GM21528 (cell line): Measurements from ENCODE around the gene RND3.

ENCODE experiments used
- ATAC-seq: cut with Tn5 transposase; IDR thresholded peaks from one replicate; pipeline ENCODE4 v1.9.1; 2021; ENCODE audit warnings: mild to moderate bottlenecking, moderate library complexity; ENCODE audit not compliant: unreplicated experiment, low FRiP score

RND3 gene

DNA sequence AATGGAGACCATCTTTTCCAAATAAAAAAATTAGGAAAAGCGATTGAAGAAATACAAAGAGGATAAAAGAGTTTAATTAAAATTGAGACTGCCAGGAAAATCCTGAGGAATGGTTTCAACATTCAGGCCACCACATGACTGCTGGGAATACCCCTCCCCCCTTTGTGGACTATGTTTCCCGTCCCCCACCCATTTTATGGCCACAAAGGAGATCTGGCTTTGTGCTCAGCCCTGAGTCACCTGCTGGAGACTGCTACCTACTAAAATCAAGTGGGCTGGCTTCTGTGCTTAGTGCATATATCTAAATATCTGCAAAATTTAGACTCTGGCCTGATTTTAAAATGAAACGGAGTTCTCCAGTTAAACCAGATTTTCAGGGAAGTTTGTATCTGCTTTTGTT, 10.1 kb downstream of the RND3 start:
- ATAC-seq = no peak

DNA sequence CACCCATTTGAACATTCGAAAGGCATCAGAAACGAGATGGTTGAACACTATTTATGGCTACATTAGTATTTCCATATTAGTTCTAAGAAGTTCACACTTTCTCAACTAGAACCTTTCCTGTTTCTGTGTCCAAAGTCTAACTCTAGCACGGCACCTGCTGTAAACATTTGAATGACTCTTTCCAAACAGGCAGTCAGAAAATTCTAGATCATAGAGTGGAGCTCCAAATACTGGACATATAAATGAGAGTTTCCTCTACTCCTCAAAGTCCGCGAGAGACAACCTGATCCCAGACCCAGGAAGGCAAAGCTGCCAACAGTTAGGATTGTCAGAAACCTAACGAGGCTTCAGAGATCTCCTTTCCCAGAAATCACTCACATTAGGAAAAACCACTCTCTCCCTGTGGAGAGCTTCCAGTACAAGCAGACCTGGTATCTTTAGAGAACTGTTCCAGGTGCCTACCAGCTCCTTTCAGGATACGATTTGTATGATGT, 10.6 kb downstream of the RND3 start:
- no peak for ATAC-seq

DNA sequence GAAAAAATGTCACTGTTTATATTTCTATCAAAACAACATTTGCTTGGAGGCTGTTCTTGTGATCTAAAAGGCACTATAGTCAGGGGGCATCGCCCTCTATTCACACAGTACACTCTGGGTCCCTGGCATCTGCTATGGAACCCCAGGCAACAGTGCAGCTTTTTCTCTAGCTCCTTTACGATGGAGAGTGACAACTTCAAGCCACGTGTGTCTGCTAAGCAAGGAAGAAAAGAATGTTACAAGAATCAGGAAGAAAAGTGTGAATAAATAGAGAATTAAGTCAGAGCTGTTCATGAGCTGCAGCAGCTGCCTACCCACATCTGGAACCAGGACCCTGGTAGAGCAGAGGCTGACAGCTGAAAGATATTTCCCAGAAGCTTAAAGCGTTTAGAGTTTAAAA, 11.2 kb downstream of the RND3 start:
- no peak for ATAC-seq

DNA sequence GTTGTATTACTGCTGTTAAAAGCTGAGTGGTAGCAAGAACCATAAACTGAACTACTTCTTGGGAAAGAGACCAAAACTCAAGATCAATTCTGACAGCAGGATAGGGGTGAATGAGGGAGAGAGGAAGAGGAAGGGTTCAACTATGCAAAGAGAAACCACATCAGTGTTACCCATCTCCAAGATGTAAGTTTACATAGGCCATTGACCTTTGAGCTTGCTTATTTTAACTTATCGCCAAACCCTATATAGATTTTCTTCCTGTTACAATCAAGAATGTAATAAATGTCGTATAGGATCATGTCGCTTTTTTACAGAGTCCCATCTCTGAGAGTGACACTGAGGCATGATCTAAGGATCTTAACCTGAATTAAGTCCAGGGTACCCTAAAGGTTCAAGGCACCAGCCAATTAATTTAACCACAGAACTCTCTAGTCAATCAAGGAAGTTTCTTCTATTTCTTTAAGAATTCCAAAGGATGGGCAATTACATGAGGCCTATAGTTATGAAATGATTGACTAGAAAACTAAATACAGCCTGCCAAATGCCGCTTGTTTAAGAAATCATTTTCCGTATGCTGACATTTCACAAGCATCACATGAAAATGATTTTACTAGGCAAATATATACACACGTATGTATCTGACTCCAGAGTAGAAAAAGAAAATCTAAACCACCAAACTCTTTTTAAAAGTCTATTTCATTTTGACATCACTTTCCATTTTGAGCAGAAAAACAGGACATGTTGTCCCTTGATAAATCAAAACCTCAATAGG, 11.8 kb downstream of the RND3 start:
- no peak for ATAC-seq

DNA sequence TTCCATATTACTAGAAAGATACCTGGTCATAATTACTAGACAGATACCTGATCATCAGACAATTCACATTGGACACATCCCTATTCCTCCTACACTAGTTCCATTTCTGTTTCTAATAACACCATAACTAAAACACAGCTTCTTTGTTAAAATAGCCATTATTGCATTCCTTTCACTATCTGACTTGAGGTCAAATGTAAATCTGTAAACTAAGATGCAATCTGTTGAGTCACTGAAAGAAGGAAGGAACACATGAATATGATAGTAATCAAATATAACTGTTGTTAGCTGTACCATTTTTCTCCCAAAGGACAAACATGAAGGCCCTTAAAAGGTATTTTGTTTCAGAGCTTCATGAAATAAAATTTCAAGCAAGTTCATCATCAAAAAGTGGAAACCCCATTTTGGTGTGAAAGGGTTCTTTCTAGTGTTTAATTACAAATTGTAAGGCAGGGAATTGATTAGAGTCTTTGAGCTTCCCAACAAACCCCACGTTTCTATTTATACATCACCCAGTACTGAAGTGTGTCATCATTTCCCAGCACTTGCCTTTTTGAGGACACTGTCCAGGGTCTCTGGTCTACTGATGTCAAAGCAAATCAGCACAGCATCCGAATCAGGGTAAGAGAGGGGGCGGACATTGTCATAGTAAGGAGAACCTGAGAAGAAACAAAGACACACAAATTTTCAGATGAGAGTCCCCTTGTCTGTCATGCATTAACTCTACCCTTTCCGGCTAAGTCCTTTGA, 13.0 kb downstream of the RND3 start:
- ATAC-seq = no peak

DNA sequence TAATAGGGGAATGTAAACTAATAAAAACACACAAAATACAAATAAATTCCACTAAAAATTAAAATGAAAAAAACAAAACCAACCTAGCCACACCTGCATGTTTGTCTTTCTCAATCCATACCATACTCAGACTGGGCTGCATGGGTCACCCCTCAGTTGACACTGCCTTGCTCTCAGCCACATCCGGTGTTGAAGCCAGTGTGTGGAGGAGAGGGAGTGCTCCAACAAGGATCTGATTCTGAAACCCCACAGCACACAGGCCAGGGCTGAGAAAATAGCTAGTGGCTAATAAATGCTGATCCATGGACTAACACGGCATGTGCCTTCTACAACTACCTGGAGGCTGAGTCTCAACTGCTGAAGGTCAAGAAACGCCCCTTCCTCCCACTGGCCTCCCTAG, 13.7 kb downstream of the RND3 start:
- no peak for ATAC-seq

DNA sequence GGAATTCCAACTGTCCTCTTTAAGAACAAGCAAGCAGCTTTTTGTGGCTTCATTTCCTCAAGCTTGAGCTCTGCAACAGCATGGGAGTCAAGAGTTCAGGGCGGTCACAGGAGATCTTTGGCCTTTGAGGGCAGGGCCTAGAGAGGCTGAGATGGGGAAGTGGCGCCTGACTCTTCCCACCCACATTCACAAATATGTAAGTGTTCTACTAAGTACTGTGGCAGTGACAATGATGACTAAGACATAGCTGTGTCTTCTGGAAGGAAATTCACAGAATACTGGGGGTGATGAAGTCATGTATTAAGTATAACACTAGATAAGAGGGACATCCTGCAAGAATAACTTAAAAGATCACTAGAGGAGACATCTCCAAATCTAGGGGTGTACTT, 15.0 kb downstream of the RND3 start:
- no peak for ATAC-seq

DNA sequence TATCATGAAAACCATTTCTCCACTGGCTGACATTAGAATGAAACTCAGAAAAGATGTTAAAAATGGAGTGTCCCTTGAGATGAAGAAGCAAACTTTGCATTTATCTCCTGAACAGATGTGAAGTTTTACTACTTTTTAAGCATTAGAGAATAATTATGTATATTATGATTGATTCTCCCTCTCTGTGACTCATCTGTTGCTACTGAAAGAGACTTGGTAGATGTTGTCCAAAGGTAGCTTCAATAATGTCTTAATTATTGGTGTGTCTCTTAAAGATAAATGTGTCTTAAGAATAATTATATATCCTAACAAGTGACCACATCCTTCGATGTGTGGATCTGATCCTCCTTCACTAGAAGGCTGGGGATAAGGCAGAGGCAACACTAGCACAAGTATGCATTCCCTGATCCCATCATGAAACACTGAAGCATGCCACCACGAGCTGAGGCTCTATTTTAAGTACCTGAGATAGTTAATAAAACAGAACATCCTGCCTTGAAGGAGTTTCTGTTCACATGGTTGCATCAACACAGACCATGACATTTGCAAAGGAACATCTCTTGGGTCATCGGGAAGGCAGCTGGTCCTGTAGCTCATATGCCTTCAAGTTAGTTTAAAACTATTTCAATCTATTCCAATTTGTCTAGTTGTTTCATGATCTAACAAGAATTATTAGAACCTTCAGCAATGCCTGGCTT, 15.5 kb downstream of the RND3 start:
- ATAC-seq = no peak

DNA sequence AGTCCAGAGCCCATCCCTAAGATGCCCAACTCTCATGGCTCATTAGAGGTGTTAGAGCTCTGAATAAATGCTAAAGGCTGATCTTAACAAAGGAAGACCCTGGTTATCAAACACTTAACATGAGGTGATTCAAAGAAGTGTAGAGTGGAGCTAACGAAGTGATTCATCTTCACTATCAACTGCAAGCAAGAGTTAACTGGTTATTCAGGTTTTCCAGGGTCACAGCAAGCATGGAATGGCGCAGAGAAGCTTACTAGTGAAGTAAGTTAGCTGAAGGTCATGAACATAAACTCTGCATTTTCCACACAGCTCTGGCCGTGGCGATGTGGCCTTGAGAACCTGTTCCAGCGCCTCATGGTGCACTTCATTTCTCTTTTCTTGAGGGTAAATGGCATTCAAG, 17.0 kb downstream of the RND3 start:
- ATAC-seq = no peak

DNA sequence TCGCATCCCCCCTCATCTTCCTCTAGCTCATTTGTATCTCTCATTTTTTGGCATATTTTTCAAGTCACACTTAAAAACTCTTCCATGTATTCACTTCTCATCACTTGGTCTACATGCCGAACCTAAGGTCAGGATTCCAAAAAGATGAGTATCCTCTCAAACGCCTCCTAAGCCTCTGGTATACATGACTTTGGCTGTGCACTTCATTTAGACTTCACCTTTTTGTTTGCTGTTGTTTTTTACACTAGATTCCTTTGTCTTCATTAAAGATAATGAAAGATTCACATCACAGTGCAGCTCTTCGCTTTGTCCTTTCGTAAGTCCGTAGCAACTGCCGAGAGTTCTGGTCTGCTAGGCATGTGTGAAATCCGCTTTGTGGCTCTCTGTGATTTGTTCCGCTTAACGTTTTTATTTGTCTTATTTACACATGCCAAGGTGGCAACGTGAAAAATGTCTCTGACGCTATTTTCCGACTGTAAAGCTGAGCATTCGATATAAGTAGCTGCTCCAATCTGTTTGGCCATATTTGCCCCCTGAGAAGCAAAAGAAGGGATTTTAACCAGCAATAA, 17.7 kb downstream of the RND3 start:
- no peak for ATAC-seq

DNA sequence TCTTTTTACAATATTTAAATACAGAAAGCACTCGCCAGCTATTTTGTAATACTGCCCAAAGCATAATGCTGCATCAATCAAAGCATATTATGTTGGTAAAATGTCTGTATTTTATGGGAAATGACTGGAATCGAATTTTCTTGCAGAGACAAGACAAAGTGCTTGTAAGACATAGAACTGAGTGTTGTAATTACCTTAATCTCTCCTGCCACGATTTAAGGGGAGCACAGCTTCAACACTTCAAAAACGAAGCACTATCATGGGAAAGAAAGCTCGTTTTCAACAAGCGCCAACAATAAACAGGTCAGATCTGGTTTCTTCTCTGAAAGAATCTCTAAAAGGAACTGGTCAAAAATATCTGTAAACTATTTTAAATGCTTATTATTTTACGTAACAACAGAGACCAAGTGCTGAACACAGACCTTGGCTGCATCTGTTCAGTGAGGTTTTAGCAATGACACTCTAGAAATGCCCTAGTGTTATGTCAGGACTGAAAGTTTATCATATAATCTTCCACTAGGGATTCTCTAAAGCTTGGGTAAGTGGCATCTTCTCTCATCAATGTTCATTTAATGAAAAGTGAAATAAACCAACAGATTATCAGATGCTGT, 19.0 kb downstream of the RND3 start:
- ATAC-seq = no peak

DNA sequence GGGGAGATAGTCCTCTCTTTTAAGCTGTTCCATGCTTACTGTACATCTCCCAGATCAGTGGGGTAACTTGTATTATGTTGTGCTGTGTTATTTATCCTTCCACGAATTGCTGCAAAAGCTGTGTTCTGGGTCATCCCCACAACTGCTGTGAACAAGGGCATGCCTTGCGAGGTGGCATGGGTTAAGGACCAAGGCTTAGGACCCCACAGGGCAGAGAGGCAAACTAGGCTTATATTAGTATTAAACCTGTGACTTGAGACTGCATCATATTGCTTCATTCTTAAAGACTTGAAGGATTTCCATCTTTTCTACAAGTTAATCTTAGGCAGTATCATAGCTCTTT, 19.9 kb downstream of the RND3 start:
- no peak for ATAC-seq

DNA sequence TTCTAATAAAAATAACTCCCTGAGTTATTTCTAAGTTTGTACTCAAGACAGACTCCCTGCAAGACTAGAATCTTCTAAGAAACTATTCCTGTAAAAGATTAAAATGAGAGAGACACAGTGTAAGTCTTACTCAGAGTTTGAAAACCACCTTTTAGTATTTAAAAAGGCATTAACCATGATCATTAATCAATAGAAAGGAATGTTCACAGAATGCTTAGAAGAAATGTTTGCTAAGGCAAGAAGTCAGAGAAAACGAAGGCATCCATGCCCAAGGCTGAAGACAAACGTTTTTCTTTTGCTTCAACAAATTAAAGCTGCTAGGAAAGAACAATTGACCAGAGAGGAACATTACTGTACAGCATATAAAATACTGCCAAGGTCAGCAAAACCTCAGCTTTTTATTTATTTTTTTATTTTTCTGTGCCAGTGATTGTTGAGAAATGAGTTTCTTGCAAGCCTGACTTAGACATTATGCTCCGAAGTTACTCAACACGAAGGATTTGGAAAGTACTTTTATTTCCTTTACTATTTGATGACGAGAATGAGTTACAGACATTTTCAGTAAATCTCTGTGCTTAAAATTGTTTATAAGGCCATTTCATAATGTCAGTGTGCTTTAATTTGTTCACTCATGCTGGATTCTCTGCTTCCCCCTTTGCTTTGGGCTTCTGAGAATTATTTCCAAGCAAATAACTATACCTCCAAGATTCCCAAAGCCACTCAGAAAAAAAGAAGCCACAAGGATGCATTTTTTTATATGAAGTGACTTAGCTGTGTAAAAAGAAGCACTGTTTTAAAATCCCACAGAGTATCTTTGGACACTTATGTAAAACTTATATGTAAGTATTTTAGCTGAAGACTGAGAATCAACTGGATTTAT, 20.5 kb downstream of the RND3 start:
- ATAC-seq = no peak

DNA sequence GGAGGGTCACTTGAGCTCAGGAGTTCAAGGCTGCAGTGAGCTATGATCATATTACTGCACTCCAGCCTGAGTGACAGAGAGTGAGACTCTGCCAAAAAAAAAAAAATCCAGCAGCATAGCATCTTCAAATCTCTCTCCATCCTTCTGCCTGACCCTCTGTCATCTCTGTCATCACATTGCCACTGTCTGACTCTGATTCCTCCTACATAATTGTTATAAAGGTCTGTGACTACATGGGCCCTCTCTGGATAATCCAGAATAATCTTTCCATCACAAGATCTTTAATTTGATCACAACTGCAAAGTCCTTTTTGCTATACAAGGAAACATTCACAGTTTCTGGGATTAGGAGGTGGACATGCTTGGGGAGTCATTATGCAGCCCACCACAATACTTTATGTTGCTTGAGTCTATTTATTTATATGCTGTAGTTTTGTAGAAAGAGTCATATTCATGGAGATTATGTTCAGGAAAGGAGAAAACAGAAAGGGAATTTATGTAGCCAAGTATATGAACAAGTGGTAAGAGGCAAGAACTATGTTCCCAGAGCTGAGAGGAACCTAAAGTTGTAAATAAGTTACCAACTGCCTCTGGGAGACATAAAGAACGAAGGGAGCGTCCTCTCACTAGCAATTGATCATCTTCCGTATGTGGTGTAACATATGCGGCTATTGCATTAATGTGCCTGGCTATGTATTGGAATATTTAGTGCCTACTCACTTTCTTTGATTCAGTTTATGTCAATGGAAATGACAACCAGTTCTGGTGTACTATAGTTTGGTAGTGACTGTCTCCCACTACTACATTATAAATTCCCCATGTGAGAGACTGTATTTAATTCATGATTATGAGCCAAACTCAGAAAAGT, 21.5 kb downstream of the RND3 start:
- ATAC-seq = no peak

DNA sequence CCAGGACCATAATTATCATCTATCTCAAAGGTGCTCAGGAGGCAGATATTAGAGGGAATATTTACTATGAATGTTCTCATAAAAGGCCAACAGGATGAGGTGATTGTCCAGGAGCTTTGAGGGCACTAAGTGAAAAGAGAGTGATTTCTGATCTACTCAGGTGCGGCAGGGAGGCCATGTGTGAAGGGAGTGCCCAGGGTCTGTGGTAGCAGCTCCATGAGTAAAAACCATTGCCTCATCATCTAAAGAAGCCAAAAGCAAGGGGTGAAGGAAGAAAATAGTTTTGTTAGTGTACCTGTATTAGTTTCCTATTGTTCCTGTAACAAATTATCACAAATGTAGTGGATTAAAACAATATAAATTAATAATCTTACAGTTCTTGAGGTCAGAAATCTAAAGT, 22.5 kb downstream of the RND3 start:
- no peak for ATAC-seq

DNA sequence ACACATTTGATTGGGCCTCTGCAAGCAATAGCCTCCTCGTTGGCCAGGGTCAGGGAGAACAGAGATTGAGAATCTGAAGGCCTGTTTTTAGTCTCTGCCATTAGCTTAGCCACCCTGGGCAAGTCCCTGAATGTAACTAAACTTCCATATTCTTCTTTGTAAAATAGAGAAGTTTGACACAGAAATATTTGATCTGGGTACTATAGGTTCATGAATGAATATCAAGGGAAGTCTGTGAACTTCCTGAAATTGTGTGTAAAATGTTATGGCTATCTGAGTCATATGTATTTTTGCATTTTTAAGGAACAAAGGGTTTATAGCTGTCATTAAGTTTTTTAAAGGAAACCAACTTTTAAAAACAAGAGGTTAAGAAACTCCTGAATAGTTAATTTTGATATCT, 23.2 kb downstream of the RND3 start:
- ATAC-seq = no peak

DNA sequence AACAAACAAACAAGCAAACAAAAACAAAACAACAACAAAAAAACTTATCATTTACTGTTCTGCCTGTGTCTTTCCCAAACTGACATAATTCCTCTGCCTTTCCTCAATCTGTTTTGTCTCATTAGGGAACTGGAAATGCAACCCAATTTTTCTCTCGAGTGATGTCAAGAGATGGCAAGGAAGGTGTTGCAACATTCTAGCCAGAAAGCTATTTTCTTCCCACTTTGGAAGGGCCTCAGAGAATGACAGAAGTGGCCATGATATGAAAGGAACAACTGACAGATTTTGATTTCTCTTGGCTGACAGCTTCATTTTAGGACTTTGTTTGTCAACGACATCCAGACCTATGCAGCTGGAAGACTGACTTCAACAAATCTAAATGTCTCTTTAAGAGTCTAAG, 24.7 kb downstream of the RND3 start:
- no peak for ATAC-seq

DNA sequence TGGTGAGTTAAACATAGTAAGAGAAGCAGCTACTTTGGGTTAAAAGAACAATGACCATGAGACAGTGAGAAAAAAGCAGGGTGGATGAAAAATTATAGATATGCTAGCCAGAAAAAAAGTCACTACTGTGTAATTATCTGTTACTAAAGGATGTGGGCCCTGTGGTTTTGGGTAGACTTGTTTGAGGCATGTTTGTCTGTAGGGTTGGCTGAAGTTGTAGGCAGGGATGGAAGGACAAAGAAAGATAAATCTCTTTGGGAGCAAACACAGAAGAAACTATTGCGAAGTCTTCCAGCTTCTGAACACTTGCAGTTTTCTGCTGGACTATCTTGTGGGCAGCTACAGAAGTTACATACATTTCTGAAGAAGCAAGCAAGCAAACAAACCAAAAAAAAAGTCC, 28.2 kb downstream of the RND3 start:
- ATAC-seq = no peak

DNA sequence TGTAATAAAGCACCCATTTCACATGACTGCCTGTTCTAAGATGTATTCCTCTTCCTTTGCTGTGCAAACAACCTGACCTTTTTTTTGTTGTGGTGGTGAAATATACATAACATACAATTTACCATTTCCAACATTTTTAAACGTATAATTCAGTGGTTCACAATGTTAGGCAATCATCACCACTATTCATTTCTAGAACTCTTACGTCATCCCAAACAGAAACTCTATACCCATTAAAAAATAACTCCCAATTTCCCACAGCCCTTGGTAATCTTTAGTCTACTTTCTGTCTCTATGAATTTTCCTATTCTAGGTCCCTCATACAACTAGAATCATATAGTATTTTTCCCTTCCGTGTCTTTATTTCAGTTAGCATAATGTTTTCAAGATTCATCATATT, 36.7 kb downstream of the RND3 start:
- ATAC-seq = no peak
